Body of pancreas (tissue), 4 donors: ENCODE results near the gene RFXANK. TPM values are rescaled to one million over a fixed set of nuclear protein-coding genes. Genes with fewer than 3 reads are reported as not detected.

ENCODE experiments used
- ATAC-seq: fragments of 150-250 bp; one replicate; pipeline ENCODE4 v1.9.1; 2016
- DNase-seq, 4 donors: peaks; one replicate each; pipeline ENCODE4 v3.0.0-alpha.2; 2019
- H3K27ac ChIP-seq, 4 donors: fragments of 200-600 bp; sonication (generic); 1 replicate in 3 of 4; 2 replicates in 1 of 4; pipeline versions ENCODE4 v1.5.1 to v1.6.1; 2016 to 2019; ENCODE audit warnings: mild to moderate bottlenecking in 1 of 4, mixed read lengths in 1 of 4, moderate library complexity in 1 of 4
- H3K27me3 ChIP-seq, 2 donors: fragments of 200-600 bp; sonication (generic); one replicate each; pipeline ENCODE4 v1.6.0; 2016; ENCODE audit warnings: mild to moderate bottlenecking in 1 of 2
- H3K36me3 ChIP-seq, 2 donors: fragments of 200-600 bp; sonication (generic); replicated peaks in 1 of 2; 2 replicates each; pipeline ENCODE4 v1.5.1; 2016; ENCODE audit warnings: low read depth in 2 of 2; ENCODE audit not compliant: insufficient read depth in 1 of 2
- H3K4me1 ChIP-seq: fragments of 200-600 bp; sonication (generic); one replicate; pipeline ENCODE4 v1.6.0; 2016
- H3K4me3 ChIP-seq, 2 donors: fragments of 200-600 bp; sonication (generic); 1 replicate in 1 of 2; 2 replicates in 1 of 2; pipeline ENCODE4 v1.5.1; 2016 to 2019
- H3K9me3 ChIP-seq, 3 donors: fragments of 200-600 bp; sonication (generic); 1 replicate in 2 of 3; 2 replicates in 1 of 3; pipeline ENCODE4 v1.5.1; 2016
- CTCF ChIP-seq, 7 experiments: fragments of 450-650 bp in 4 of 7; fragments of 200-600 bp in 3 of 7; sonication (generic) in 3 of 7; IDR thresholded peaks; one replicate each; pipeline ENCODE4 v1.5.1; 2016 to 2019; ENCODE audit warnings: antibody characterized with exemption in 7 of 7
- POLR2A ChIP-seq, 3 donors: fragments of 450-650 bp; IDR thresholded peaks; one replicate each; pipeline ENCODE4 v1.6.1; 2016; ENCODE audit warnings: antibody characterized with exemption in 3 of 3, mild to moderate bottlenecking in 2 of 3
- WGBS, 2 donors: methylation state at CpG; one replicate each; pipeline ENCODE4 v1.1.5; 2017; 5-methylcytosine and 5-hydroxymethylcytosine counted together
- intact Hi-C: fragments of 100-400 bp; cut with DNase I; formaldehyde crosslinking; loops from one replicate; pipeline ENCODE4 v1.15.1; 2023
- total RNA-seq, 2 donors: library from RNA; depleted of rRNA; stranded (reverse); fragments of >200 nt; gene quantifications; one replicate each; pipeline ENCODE4 v1.1.0, GENCODE V29; 2016

Gene RFXANK
- total RNA-seq, 2 donors from 2014 or later = 16.1 to 43.8 TPM

GRCh38 chr19:19205416-19206410 is 13.7 kb downstream of the RFXANK start:
- no peaks in the 10 kb centered on the region for H3K36me3 ChIP-seq
- no peak overlapping the region for H3K27ac ChIP-seq
- intact Hi-C loops = no loop called here
- ATAC-seq = no peak
- no peak for DNase-seq
- H3K9me3 ChIP-seq = no peaks in the 10 kb centered on the region
- peaks cover 14% of the 10 kb centered on the region for H3K4me1 ChIP-seq
- H3K27me3 ChIP-seq = peaks cover 0 to under 1% of the 10 kb centered on the region in 2 donors
- no peak overlapping the region for H3K4me3 ChIP-seq
- 46 to 50% methylated on average over 5 to 14 of the region's 14 CpGs for WGBS, 2 donors
- TF ChIP-seq POLR2A (IDR thresholded peaks at IDR 0.05) (no peak), CTCF (IDR thresholded peaks at IDR 0.05) (no peak)

- DNase-seq = no peak
- Histone ChIP-seq H3K27ac (no peak overlapping the region), H3K4me3 (no peak overlapping the region), H3K4me1 (peaks cover 10% of the 10 kb centered on the region), H3K36me3 (no peaks in the 10 kb centered on the region), H3K27me3 (peaks cover 0 to 4% of the 10 kb centered on the region in 2 donors), H3K9me3 (no peaks in the 10 kb centered on the region)
- intact Hi-C loops = no loop called here
- TF ChIP-seq POLR2A (IDR thresholded peaks at IDR 0.05) = no peak
- TF ChIP-seq CTCF (IDR thresholded peaks at IDR 0.05) = no peak
- 50 to 53% methylated on average over 4 to 5 of the region's 5 CpGs for WGBS, 2 donors
- ATAC-seq = no peak
Observed at GRCh38 chr19:19206938-19207337, 14.9 kb downstream of the RFXANK start.

- no peaks in the 10 kb centered on the region for H3K9me3 ChIP-seq
- H3K4me1 ChIP-seq = no peaks in the 10 kb centered on the region
- TF ChIP-seq POLR2A (IDR thresholded peaks at IDR 0.05) (no peak), CTCF (IDR thresholded peaks at IDR 0.05) (no peak)
- DNase-seq = no peak
- H3K27me3 ChIP-seq = peaks cover 0 to 4% of the 10 kb centered on the region in 2 donors
- no peak overlapping the region for H3K27ac ChIP-seq
- WGBS, 2 donors = 45 to 64% methylated on average over 6 of the region's 8 CpGs
- intact Hi-C loops = no loop called here
- no peak overlapping the region for H3K4me3 ChIP-seq
- ATAC-seq = no peak
- H3K36me3 ChIP-seq = no peaks in the 10 kb centered on the region
Observed at GRCh38 chr19:19207637-19208572, 15.8 kb downstream of the RFXANK start.

- Histone ChIP-seq H3K27ac (no peak overlapping the region), H3K36me3 (no peaks in the 10 kb centered on the region), H3K4me1 (no peaks in the 10 kb centered on the region), H3K4me3 (no peak overlapping the region), H3K27me3 (peaks cover 0 to 4% of the 10 kb centered on the region in 2 donors), H3K9me3 (no peaks in the 10 kb centered on the region)
- no peak for DNase-seq
- intact Hi-C loops = no loop called here
- ATAC-seq = no peak
- no peak for TF ChIP-seq POLR2A (IDR thresholded peaks at IDR 0.05)
- no peak for TF ChIP-seq CTCF (IDR thresholded peaks at IDR 0.05)
- 32 to 42% methylated on average over 3 to 9 of the region's 9 CpGs for whole genome bisulfite sequencing, 2 donors
Observed at GRCh38 chr19:19209372-19209771, 17.3 kb downstream of the RFXANK start.
